GM12878 (cell line): ENCODE data around the gene LIN7A.

Experiments used
- CBFB ChIP-seq: IDR thresholded peaks from 2 replicates; pipeline ENCODE4 v1.6.1; 2016; ENCODE audit warnings: antibody characterized with exemption, low read depth
- CTCF ChIP-seq, 3 experiments: IDR thresholded peaks in 2 of 3; conservative IDR thresholded peaks in 1 of 3; 2 replicates each; pipeline ENCODE4 v1.5.1; 2011; ENCODE audit warnings: low read depth in 3 of 3, low read length in 3 of 3, mild to moderate bottlenecking in 3 of 3, control low read depth in 2 of 3, moderate library complexity in 2 of 3, inconsistent platforms in 1 of 3, mixed read lengths in 1 of 3; ENCODE audit not compliant: control insufficient read depth in 2 of 3, insufficient read depth in 1 of 3; ENCODE audit errors: extremely low read depth in 1 of 3
- EZH2 ChIP-seq: IDR thresholded peaks from 2 replicates; pipeline ENCODE4 v1.6.1; 2012; ENCODE audit warnings: low read depth, mild to moderate bottlenecking, control low read depth, inconsistent platforms, low read length, borderline replicate concordance; ENCODE audit not compliant: control insufficient read depth
- MYC ChIP-seq: IDR thresholded peaks from 2 replicates; pipeline ENCODE4 v1.6.1; 2011; ENCODE audit warnings: mild to moderate bottlenecking, low read length, moderate library complexity, inconsistent platforms; ENCODE audit not compliant: insufficient read depth, insufficient replicate concordance, insufficient read length, severe bottlenecking
- ZNF24 ChIP-seq: fragments of 450-650 bp; IDR thresholded peaks from 2 replicates; pipeline ENCODE4 v1.6.1; 2017; ENCODE audit warnings: antibody characterized with exemption, mild to moderate bottlenecking
- TF ChIP-seq, protein P1 (sequence below): IDR thresholded peaks from 2 replicates; pipeline ENCODE4 v1.6.1; 2012; ENCODE audit warnings: low read depth, low read length, improper control_type of control experiment
- TF ChIP-seq, protein P2 (sequence below): IDR thresholded peaks from 2 replicates; pipeline ENCODE4 v1.6.1; 2012; ENCODE audit warnings: improper control_type of control experiment, low read depth, low read length; ENCODE audit not compliant: insufficient replicate concordance

- TF ChIP-seq, protein P1, sequence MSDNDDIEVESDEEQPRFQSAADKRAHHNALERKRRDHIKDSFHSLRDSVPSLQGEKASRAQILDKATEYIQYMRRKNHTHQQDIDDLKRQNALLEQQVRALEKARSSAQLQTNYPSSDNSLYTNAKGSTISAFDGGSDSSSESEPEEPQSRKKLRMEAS = no peak
- TF ChIP-seq CTCF (IDR thresholded peaks at IDR 0.05 in 2 of 3, conservative IDR thresholded peaks at IDR 0.05 in 1 of 3; ENCODE audit: control insufficient read depth in 2 of 3, extremely low read depth in 1 of 3, insufficient read depth in 1 of 3, low read depth in 3 of 3, low read length in 3 of 3) (no peak), EZH2 (no peak), ZNF24 (no peak), CBFB (no peak), MYC (no peak)
- TF ChIP-seq, protein P2, sequence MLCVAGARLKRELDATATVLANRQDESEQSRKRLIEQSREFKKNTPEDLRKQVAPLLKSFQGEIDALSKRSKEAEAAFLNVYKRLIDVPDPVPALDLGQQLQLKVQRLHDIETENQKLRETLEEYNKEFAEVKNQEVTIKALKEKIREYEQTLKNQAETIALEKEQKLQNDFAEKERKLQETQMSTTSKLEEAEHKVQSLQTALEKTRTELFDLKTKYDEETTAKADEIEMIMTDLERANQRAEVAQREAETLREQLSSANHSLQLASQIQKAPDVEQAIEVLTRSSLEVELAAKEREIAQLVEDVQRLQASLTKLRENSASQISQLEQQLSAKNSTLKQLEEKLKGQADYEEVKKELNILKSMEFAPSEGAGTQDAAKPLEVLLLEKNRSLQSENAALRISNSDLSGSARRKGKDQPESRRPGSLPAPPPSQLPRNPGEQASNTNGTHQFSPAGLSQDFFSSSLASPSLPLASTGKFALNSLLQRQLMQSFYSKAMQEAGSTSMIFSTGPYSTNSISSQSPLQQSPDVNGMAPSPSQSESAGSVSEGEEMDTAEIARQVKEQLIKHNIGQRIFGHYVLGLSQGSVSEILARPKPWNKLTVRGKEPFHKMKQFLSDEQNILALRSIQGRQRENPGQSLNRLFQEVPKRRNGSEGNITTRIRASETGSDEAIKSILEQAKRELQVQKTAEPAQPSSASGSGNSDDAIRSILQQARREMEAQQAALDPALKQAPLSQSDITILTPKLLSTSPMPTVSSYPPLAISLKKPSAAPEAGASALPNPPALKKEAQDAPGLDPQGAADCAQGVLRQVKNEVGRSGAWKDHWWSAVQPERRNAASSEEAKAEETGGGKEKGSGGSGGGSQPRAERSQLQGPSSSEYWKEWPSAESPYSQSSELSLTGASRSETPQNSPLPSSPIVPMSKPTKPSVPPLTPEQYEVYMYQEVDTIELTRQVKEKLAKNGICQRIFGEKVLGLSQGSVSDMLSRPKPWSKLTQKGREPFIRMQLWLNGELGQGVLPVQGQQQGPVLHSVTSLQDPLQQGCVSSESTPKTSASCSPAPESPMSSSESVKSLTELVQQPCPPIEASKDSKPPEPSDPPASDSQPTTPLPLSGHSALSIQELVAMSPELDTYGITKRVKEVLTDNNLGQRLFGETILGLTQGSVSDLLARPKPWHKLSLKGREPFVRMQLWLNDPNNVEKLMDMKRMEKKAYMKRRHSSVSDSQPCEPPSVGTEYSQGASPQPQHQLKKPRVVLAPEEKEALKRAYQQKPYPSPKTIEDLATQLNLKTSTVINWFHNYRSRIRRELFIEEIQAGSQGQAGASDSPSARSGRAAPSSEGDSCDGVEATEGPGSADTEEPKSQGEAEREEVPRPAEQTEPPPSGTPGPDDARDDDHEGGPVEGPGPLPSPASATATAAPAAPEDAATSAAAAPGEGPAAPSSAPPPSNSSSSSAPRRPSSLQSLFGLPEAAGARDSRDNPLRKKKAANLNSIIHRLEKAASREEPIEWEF = no peak
Observed at GRCh38 chr12:80849337-80849736, 88.4 kb downstream of the LIN7A start.
